HG02623 (cell line): ENCODE measurements around the gene KTN1.

Source experiments
- ATAC-seq: cut with Tn5 transposase; IDR thresholded peaks from one replicate; pipeline ENCODE4 v1.9.1; 2021; ENCODE audit warnings: moderate library complexity; ENCODE audit not compliant: unreplicated experiment

KTN1 gene

DNA sequence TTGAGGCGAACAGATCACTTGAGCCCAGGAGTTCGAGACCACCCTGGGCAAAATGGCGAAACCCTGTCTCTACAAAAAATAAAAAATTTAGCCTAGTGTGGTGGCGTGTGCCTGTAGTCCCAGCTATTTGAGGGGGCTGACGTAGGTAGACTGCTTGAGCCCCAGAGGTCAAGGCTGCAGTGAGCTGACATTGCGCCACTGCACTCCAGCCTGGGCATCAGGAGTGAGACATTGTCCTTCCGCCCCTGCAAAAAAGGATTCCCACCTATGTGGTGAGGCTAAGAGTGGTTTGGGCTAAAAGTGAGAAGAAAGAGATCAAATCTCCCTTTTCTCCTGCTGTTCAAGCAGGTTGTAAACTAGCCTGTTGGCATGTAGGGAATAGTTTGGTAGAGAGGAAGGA, 5.0 kb upstream of the KTN1 start:
- ATAC-seq: no peak

- ATAC-seq: no peak
Observed at GRCh38 chr14:55577229-55577628, 2.8 kb upstream of the KTN1 start.

DNA sequence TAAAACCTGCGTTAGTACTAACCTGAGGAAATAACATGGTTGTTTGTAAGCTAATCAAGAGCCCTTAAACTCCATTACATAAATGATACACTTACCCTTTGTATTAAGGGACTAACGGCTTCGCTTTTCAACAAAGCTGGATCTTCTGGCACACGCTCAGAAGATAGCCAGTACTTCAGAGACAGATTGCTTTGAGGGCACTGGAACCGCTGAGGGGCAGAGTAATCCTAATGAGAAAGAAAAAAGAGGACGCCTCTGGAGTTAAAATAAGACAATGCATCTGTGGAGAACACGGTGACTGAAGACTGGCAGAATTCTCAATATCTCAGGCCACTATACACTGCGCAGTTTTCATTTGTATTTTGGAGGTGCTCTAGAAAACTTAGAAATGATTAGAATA, 1.5 kb upstream of the KTN1 start:
- no peak for ATAC-seq

GRCh38 chr14:55580470-55581341, 699 bp downstream of the KTN1 start:
- peak; percentile 44 for ATAC-seq

GRCh38 chr14:55581342-55581771, 1.4 kb downstream of the KTN1 start:
- no peak for ATAC-seq

- no peak for ATAC-seq
Observed at GRCh38 chr14:55582746-55583145, 2.7 kb downstream of the KTN1 start.

- no peak for ATAC-seq
Observed at GRCh38 chr14:55583942-55584468, 4.0 kb downstream of the KTN1 start.

DNA sequence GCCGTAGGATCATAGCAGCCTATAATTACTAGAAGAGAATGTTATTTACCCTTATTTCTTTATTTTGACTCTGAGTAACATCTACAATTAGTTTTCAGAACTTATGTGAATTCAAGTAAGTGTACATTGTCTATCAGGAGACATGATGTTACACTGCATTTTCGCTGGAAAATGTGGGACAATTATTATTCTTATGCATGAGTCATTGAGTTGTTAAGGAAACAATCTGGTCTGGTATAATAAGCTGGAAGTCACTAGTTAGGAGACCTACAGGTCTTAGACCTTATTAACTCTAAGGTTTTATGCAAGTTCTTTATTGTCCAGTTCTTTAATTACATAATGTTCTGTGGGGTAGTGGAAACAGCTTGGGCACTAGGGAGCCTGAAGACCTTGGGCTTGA, 5.8 kb downstream of the KTN1 start:
- no peak for ATAC-seq

DNA sequence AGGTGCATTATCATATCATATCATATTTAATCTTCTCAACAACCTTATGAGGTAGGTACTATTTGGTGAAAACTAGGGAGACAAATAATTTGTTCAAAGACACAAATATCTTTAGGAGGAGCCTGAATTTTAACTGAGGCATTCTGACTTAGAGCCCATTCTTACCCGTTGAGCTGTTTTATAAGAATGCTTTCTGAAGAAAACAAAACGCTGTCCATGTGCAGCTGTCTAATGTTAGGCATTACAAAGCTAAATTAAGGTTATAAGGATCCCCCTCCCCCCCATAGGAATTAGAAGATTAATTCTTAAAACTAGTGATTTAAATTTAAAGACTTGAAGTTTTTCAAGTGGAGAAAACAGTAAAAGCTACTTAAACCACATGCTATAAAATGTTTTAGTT, 6.4 kb downstream of the KTN1 start:
- ATAC-seq: no peak

DNA sequence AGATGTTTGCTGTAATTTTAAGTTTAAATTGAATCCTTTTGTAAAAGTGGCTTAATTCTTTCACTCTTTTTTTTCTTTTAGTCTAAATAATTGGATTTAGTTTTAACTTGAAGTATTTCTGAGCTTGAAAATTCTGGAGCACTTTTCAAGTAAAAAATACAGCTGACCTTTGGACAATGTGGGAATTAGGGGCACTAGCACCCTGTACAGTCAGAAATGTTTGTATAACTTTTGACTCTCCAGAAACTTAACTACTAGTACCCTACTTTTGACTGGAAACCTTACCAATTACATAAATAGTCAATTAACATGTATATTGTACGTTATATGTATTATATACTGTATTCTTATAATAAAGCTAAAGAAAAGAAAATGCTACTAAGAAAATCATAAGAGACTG, 7.8 kb downstream of the KTN1 start:
- no peak for ATAC-seq

DNA sequence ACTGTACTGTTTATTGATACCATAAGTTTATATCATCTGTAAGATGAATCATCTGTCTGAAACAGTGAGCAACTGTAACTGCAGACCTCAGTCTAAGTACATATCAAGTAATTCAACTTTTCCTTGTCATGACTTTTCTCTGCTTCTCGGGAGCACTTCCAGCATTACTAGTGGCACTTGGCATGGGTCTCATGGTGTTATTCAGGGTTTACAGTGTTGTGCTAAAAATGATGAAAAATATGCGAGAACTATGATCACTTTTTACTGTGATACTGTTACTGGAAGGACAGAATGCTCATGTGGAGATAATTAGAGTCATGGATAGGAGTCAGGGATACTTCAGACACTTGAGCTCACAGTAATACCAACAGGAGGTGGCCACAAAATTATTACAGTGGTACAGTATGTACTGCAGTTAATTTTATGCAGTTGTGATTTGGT, 8.3 kb downstream of the KTN1 start:
- ATAC-seq: no peak

- ATAC-seq: no peak
Observed at GRCh38 chr14:55589171-55589570, 9.2 kb downstream of the KTN1 start.

DNA sequence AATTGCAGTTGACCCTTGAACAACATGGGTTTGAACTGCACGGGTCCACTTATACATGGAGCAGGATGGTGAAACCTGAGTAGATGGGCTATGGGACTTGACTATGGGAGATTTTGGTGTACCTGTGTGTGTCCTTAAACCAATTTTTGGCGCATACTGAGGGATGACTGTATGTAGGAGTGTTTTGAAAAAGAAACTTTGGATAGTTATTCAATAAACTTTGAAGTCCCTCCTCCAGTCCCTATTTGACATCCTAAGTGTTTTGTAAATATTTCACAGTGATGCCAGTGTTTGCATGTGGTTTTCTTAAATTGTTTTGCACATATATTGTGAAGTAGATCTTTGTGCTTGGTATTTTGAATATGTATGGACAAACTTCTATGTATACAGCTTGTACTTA, 12.4 kb downstream of the KTN1 start:
- ATAC-seq: no peak

- no peak for ATAC-seq
Observed at GRCh38 chr14:55593698-55594097, 13.7 kb downstream of the KTN1 start.

DNA sequence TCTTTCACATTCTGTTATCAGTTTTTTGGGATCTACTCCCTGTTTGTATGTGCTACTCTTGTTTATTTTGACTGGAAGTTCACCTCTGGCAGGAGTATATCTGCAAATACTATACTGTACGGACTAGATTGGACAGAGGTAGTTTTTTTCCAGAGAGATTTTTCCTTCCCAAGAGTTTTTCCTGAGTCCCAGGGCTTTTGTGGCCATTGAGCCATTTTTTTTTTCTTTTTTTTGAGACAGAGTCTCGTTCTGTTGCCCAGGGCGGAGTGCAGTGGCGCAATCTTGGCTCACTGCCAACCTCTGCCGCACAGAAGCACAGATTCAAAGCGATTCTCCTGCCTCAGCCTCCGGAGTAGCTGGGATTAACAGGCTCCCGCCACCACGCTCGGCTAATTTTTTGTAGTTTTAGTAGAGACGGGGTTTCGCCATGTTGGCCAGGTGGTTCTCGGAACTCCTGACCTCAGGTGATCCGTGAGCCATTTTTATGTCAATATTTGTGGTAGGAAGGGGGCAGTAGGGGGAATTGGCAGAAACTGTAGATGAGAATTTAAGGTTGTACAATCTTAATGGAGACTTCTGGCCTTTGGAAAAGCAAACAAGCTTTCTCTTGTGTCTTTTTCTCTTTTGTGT, 19.4 kb downstream of the KTN1 start:
- no peak for ATAC-seq

- no peak for ATAC-seq
Observed at GRCh38 chr14:55600784-55601561, 21.0 kb downstream of the KTN1 start.

DNA sequence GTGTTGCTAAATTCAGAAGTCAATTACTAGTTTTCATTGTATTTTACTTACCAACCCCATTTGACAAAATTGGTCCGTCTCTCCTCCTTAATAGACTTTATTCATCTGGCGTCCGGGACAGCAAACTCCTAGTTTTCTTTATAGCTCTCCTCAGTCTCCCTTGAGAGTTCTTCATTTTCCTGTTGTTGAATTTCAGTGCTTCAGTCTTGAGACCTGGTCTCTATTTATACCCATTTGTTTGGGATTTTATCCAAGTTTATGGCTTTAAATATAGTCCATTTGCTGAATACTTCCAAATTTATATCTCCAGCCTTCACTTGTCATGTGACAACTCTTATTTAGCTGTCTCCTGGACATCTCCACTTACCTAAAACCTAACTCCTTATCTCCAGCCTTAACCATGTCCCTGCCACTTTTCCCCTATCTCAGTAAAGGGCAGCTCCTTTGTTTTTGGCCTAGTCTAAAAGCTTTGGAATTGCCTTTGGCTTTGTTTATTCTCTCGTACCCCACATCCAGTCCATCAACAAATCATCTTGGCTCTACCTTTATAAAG, 23.5 kb downstream of the KTN1 start:
- no peak for ATAC-seq

DNA sequence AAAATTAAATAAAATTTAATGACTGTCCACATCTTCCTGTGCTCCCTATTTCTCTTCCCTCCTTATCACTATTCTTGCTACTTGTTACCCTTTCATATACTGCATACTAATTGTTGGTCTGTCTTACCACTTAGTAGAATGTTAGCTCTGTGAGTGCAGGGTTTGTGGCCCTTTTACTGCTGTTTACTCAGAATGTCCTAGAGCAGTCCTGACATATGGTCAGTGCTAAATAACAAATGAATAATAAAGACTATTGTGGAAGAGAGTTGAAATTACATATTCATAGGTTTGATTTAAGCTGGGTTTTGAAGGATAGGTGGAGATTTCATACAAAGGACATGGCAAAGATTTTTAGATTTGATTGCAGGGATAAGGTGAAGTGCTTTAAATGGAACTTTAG, 24.5 kb downstream of the KTN1 start:
- no peak for ATAC-seq

- no peak for ATAC-seq
Observed at GRCh38 chr14:55604900-55605418, 25.0 kb downstream of the KTN1 start.

GRCh38 chr14:55605793-55606192, 25.8 kb downstream of the KTN1 start:
- ATAC-seq: no peak

DNA sequence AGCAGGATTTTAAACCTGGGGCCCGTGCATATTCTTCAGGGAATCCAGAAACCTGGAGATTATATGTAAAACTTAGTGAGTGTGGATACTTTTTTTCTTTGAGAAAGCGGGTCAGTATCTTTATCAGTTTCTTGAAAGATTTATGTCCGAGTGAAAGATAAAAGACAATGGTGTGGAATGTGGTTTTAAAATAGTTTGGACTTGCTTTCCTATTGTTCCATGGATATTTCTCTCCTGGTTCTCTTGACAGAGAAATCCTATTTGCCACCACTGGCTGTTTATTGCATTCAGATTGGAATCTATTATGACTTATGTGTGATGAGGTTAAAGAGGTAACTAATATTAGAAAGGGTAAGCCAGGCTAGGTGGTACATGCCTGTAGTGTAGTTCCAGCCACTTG, 27.4 kb downstream of the KTN1 start:
- ATAC-seq: no peak
